T-helper 2 cell treated with Interferon-gamma antibody and Interleukin-4, amounts not matched to agents 5 μg/mL and 100 μg/mL, for 36 hours (primary cell): ENCODE data around the gene NPVF.

Experiments
- DNase-seq: peaks from one replicate; pipeline ENCODE4 v3.0.0; 2021; ENCODE audit warnings: low spot score
- H3K27ac Mint-ChIP-seq: one replicate; pipeline ENCODE4 v1.8.0; 2021; ENCODE audit warnings: mild to moderate bottlenecking, mixed read lengths
- H3K27me3 Mint-ChIP-seq: one replicate; pipeline ENCODE4 v1.8.0; 2021; ENCODE audit warnings: low read depth, mixed read lengths
- H3K36me3 Mint-ChIP-seq: one replicate; pipeline ENCODE4 v1.8.0; 2021; ENCODE audit warnings: low read depth, mixed read lengths
- H3K4me1 Mint-ChIP-seq: one replicate; pipeline ENCODE4 v1.8.0; 2021; ENCODE audit warnings: low read depth, mixed read lengths
- H3K4me3 Mint-ChIP-seq: one replicate; pipeline ENCODE4 v1.8.0; 2022; ENCODE audit warnings: mild to moderate bottlenecking, moderate library complexity, mixed read lengths
- H3K9me3 Mint-ChIP-seq: one replicate; pipeline ENCODE4 v1.8.0; 2021; ENCODE audit warnings: mixed read lengths

The NPVF gene

GRCh38 chr7:25208525-25209221, 19.6 kb downstream of the NPVF start:
- Mint-ChIP-seq H3K27ac (no peak overlapping the region), H3K9me3 (no peaks in the 10 kb centered on the region), H3K27me3 (peaks cover 12% of the 10 kb centered on the region)

GRCh38 chr7:25207887-25208286, 20.4 kb downstream of the NPVF start:
- no peak overlapping the region for H3K27ac Mint-ChIP-seq
- H3K4me3 Mint-ChIP-seq, result no peak overlapping the region
- H3K4me1 Mint-ChIP-seq, result no peaks in the 10 kb centered on the region

More at GRCh38 chr7:25208525-25209221, 19.6 kb downstream of the NPVF start:
- H3K4me3 Mint-ChIP-seq, result no peak overlapping the region
- H3K36me3 Mint-ChIP-seq, result no peaks in the 10 kb centered on the region
- H3K4me1 Mint-ChIP-seq, result no peaks in the 10 kb centered on the region
- DNase-seq, result no peak

GRCh38 chr7:25206765-25207164, 21.5 kb downstream of the NPVF start:
- H3K9me3 Mint-ChIP-seq, result no peaks in the 10 kb centered on the region
- no peak overlapping the region for H3K4me3 Mint-ChIP-seq
- no peak for DNase-seq
- H3K27me3 Mint-ChIP-seq, result peaks cover 12% of the 10 kb centered on the region
- H3K36me3 Mint-ChIP-seq, result no peaks in the 10 kb centered on the region
- H3K4me1 Mint-ChIP-seq, result no peaks in the 10 kb centered on the region
- H3K27ac Mint-ChIP-seq, result no peak overlapping the region

More at GRCh38 chr7:25207887-25208286, 20.4 kb downstream of the NPVF start:
- peaks cover 12% of the 10 kb centered on the region for H3K27me3 Mint-ChIP-seq
- no peaks in the 10 kb centered on the region for H3K36me3 Mint-ChIP-seq
- no peaks in the 10 kb centered on the region for H3K9me3 Mint-ChIP-seq
- no peak for DNase-seq

GRCh38 chr7:25196132-25196896, 32.0 kb downstream of the NPVF start:
- Mint-ChIP-seq H3K27ac (no peak overlapping the region), H3K36me3 (no peaks in the 10 kb centered on the region), H3K4me3 (no peak overlapping the region), H3K9me3 (no peaks in the 10 kb centered on the region), H3K27me3 (peaks cover 16% of the 10 kb centered on the region), H3K4me1 (no peaks in the 10 kb centered on the region)
- no peak for DNase-seq

- Mint-ChIP-seq H3K27ac (no peak overlapping the region), H3K4me1 (no peaks in the 10 kb centered on the region), H3K4me3 (no peak overlapping the region), H3K9me3 (no peaks in the 10 kb centered on the region), H3K27me3 (peaks cover 20% of the 10 kb centered on the region), H3K36me3 (no peaks in the 10 kb centered on the region)
- DNase-seq, result no peak
Observed at GRCh38 chr7:25194036-25194435, 34.2 kb downstream of the NPVF start.

- no peaks in the 10 kb centered on the region for H3K9me3 Mint-ChIP-seq
- peaks cover 20% of the 10 kb centered on the region for H3K27me3 Mint-ChIP-seq
- H3K4me3 Mint-ChIP-seq, result no peak overlapping the region
- no peaks in the 10 kb centered on the region for H3K4me1 Mint-ChIP-seq
- no peaks in the 10 kb centered on the region for H3K36me3 Mint-ChIP-seq
- no peak for DNase-seq
- H3K27ac Mint-ChIP-seq, result no peak overlapping the region
Observed at GRCh38 chr7:25192043-25192442, 36.2 kb downstream of the NPVF start.

GRCh38 chr7:25189197-25189596, 39.1 kb downstream of the NPVF start:
- H3K36me3 Mint-ChIP-seq, result no peaks in the 10 kb centered on the region
- peaks cover 12% of the 10 kb centered on the region for H3K27me3 Mint-ChIP-seq
- no peaks in the 10 kb centered on the region for H3K9me3 Mint-ChIP-seq
- H3K4me1 Mint-ChIP-seq, result no peaks in the 10 kb centered on the region
- no peak overlapping the region for H3K27ac Mint-ChIP-seq
- no peak for DNase-seq
- no peak overlapping the region for H3K4me3 Mint-ChIP-seq

- no peaks in the 10 kb centered on the region for H3K4me1 Mint-ChIP-seq
- DNase-seq, result no peak
- H3K9me3 Mint-ChIP-seq, result no peaks in the 10 kb centered on the region
- peaks cover 13% of the 10 kb centered on the region for H3K27me3 Mint-ChIP-seq
- H3K27ac Mint-ChIP-seq, result no peak overlapping the region
- H3K36me3 Mint-ChIP-seq, result no peaks in the 10 kb centered on the region
- H3K4me3 Mint-ChIP-seq, result no peak overlapping the region
Observed at GRCh38 chr7:25187932-25188331, 40.4 kb downstream of the NPVF start.

- Mint-ChIP-seq H3K36me3 (no peaks in the 10 kb centered on the region), H3K4me3 (no peak overlapping the region), H3K4me1 (no peaks in the 10 kb centered on the region), H3K9me3 (no peaks in the 10 kb centered on the region), H3K27me3 (peaks cover 17% of the 10 kb centered on the region), H3K27ac (no peak overlapping the region)
- no peak for DNase-seq
Observed at GRCh38 chr7:25186436-25186835, 41.9 kb downstream of the NPVF start.

- DNase-seq, result no peak
- Mint-ChIP-seq H3K4me1 (peaks cover 14% of the 10 kb centered on the region), H3K27me3 (peaks cover 13% of the 10 kb centered on the region), H3K27ac (no peak overlapping the region), H3K36me3 (peaks cover 9% of the 10 kb centered on the region), H3K9me3 (no peaks in the 10 kb centered on the region), H3K4me3 (peak overlapping the region; percentile 60)
Observed at GRCh38 chr7:25181532-25181931, 46.8 kb downstream of the NPVF start.

- peaks cover 13% of the 10 kb centered on the region for H3K27me3 Mint-ChIP-seq
- H3K36me3 Mint-ChIP-seq, result peaks cover 9% of the 10 kb centered on the region
- no peaks in the 10 kb centered on the region for H3K9me3 Mint-ChIP-seq
- no peak for DNase-seq
- H3K27ac Mint-ChIP-seq, result no peak overlapping the region
- peaks cover 14% of the 10 kb centered on the region for H3K4me1 Mint-ChIP-seq
- peak overlapping the region; percentile 84 for H3K4me3 Mint-ChIP-seq
Observed at GRCh38 chr7:25180946-25181345, 47.3 kb downstream of the NPVF start.

GRCh38 chr7:25180592-25180923, 47.7 kb downstream of the NPVF start:
- peak overlapping the region; percentile 84 for H3K4me3 Mint-ChIP-seq
- peak overlapping the region; percentile 91 for H3K27ac Mint-ChIP-seq
- H3K36me3 Mint-ChIP-seq, result peaks cover 9% of the 10 kb centered on the region
- no peak for DNase-seq
- H3K27me3 Mint-ChIP-seq, result peaks cover 13% of the 10 kb centered on the region
- peaks cover 14% of the 10 kb centered on the region for H3K4me1 Mint-ChIP-seq
- no peaks in the 10 kb centered on the region for H3K9me3 Mint-ChIP-seq

- H3K27ac Mint-ChIP-seq, result peak overlapping the region; percentile 91
- no peaks in the 10 kb centered on the region for H3K9me3 Mint-ChIP-seq
- peak overlapping the region; percentile 84 for H3K4me3 Mint-ChIP-seq
Observed at GRCh38 chr7:25179771-25180591, 48.3 kb downstream of the NPVF start.

GRCh38 chr7:25179325-25179724, 49.0 kb downstream of the NPVF start:
- H3K36me3 Mint-ChIP-seq, result peaks cover 9% of the 10 kb centered on the region

More at GRCh38 chr7:25179771-25180591, 48.3 kb downstream of the NPVF start:
- peaks cover 14% of the 10 kb centered on the region for H3K4me1 Mint-ChIP-seq
- peaks cover 9% of the 10 kb centered on the region for H3K36me3 Mint-ChIP-seq
- H3K27me3 Mint-ChIP-seq, result peaks cover 11% of the 10 kb centered on the region
- peak; percentile 91 for DNase-seq

More at GRCh38 chr7:25179325-25179724, 49.0 kb downstream of the NPVF start:
- Mint-ChIP-seq H3K27ac (peak overlapping the region; percentile 78), H3K9me3 (no peaks in the 10 kb centered on the region), H3K27me3 (peaks cover 10% of the 10 kb centered on the region), H3K4me1 (peaks cover 14% of the 10 kb centered on the region), H3K4me3 (peak overlapping the region; percentile 80)
- DNase-seq, result no peak
